Measurements from ENCODE around the gene CCDC144A. TPM values are rescaled to one million over a fixed set of nuclear protein-coding genes. Genes with fewer than 3 reads are reported as not detected.
"Not testable (repeated sequence)": the region's sequence is repeated elsewhere in the genome, so short reads cannot be mapped to it uniquely, and the experiment has no call there.

CCDC144A gene
- total RNA-seq, 2 experiments from 2014 or later = 1.7 to 2.4 TPM

DNA sequence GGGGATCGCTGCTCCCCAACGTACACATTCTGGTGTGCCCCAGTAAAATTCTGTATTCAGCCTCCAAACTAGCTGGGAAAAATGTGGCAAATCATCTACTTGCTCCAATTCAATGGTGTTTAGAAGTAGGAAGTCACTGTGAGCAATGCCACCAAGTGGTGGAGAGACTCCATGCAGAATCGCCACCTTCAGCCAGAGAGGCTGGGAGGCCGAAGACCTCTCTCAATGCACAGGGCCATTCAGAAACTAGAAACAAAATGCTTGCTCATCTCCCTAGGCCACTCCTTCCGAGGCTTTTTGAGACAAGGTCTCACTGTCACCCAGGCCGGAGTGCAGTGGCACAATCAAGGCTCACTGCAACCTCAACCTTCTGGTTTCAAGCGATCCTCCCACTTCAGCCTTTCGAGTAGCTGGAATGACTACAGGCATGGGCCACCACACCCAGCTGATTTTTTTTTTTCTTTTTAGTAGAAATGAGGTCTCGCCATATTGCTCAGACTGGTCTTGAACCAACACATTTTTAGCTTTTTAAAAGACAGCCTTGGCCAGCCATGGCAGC, 100.4 kb downstream of the CCDC144A start:
- CTCF ChIA-PET; H3K36me3 Mint-ChIP-seq (ENCODE audit: low read depth); H3K4me1 Mint-ChIP-seq (ENCODE audit: low read depth); H3K27ac Mint-ChIP-seq; H3K4me3 Mint-ChIP-seq; intact Hi-C loops (cut with micrococcal nuclease); POLR2A ChIA-PET; H3K9me3 Mint-ChIP-seq; ATAC-seq; H3K27me3 Mint-ChIP-seq; DNase-seq: not testable (repeated sequence)

DNA sequence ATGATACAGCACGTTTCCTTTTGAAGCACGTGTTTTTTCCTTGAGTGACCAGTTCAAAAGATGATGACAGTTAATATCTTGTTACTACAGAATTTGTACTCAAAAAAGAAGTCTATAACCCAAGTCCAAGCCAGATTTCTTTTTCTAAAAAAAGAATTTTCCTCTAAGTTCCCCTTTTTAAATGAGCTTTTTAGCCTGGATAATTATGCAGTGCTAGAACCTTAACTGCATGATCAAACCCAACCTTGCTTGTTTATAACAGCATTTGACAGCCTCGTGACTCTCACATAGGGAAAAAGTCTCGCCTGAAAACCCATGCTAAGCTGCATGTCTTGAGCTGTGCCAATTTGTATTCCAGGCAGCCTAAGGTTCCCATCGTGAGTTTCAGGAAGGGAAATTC, 104.2 kb downstream of the CCDC144A start:
- H3K4me3 Mint-ChIP-seq; H3K27me3 Mint-ChIP-seq; H3K36me3 Mint-ChIP-seq (ENCODE audit: low read depth); ATAC-seq; POLR2A ChIA-PET; H3K9me3 Mint-ChIP-seq; H3K27ac Mint-ChIP-seq; CTCF ChIA-PET; DNase-seq; H3K4me1 Mint-ChIP-seq (ENCODE audit: low read depth); intact Hi-C loops (cut with micrococcal nuclease): not testable (repeated sequence)

GRCh38 chr17:16795894-16796293, 105.9 kb downstream of the CCDC144A start:
- CTCF ChIA-PET; H3K27me3 Mint-ChIP-seq; H3K36me3 Mint-ChIP-seq (ENCODE audit: low read depth); ATAC-seq; intact Hi-C loops (cut with micrococcal nuclease); POLR2A ChIA-PET; H3K4me3 Mint-ChIP-seq; H3K9me3 Mint-ChIP-seq; DNase-seq; H3K4me1 Mint-ChIP-seq (ENCODE audit: low read depth); H3K27ac Mint-ChIP-seq: not testable (repeated sequence)

DNA sequence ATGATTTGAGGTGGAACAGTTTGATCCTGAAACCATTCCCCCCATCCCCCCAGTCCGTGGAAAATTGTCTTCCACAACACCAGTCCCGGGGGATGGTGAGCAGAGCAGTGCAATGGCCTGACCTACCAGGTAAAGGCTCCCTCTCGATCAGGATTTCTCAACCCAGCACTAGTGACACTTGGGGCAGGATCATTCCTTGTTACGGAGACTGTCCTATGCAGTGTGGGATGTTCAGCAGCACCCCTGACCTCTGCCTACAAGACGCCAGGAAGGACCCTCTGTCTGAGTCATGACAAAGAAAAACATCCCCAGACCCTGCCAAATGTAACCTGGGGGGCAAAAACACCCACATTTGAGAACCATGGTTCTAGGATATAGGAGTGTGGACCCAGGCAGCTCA, 114.8 kb downstream of the CCDC144A start:
- intact Hi-C loops (cut with micrococcal nuclease); H3K27me3 Mint-ChIP-seq; POLR2A ChIA-PET; CTCF ChIA-PET; ATAC-seq; H3K4me1 Mint-ChIP-seq (ENCODE audit: low read depth); H3K9me3 Mint-ChIP-seq; H3K4me3 Mint-ChIP-seq; H3K36me3 Mint-ChIP-seq (ENCODE audit: low read depth); H3K27ac Mint-ChIP-seq; DNase-seq: not testable (repeated sequence)

GRCh38 chr17:16806599-16806998, 116.6 kb downstream of the CCDC144A start:
- H3K36me3 Mint-ChIP-seq (ENCODE audit: low read depth); H3K27me3 Mint-ChIP-seq; intact Hi-C loops (cut with micrococcal nuclease); ATAC-seq; H3K9me3 Mint-ChIP-seq; H3K4me3 Mint-ChIP-seq; H3K27ac Mint-ChIP-seq; H3K4me1 Mint-ChIP-seq (ENCODE audit: low read depth); POLR2A ChIA-PET; CTCF ChIA-PET; DNase-seq: not testable (repeated sequence)

DNA sequence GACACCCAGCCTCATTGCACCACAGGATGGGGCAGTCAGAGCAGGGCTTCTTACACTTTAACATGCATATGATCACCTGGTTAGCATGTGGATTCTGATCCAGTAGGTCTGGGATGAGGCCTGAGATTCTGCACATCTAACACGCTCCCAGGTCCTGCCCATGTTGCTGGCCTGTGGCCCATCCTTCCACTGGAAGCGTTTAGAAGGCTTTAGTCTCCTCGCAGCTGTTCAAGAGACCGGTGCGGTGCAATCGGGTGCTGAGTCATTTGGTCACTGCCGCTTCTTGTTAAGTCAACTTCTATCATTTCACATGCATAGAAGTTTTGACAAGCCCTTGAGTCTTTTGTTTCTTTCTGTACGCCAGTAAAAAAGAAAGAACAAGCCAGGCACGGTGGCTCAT, 117.6 kb downstream of the CCDC144A start:
- H3K4me3 Mint-ChIP-seq; POLR2A ChIA-PET; H3K27ac Mint-ChIP-seq; intact Hi-C loops (cut with micrococcal nuclease); DNase-seq; CTCF ChIA-PET; H3K27me3 Mint-ChIP-seq; H3K9me3 Mint-ChIP-seq; H3K36me3 Mint-ChIP-seq (ENCODE audit: low read depth); ATAC-seq; H3K4me1 Mint-ChIP-seq (ENCODE audit: low read depth): not testable (repeated sequence)

- H3K9me3 Mint-ChIP-seq; POLR2A ChIA-PET; H3K4me3 Mint-ChIP-seq; intact Hi-C loops (cut with micrococcal nuclease); H3K36me3 Mint-ChIP-seq (ENCODE audit: low read depth); DNase-seq; H3K27ac Mint-ChIP-seq; H3K27me3 Mint-ChIP-seq; ATAC-seq; CTCF ChIA-PET; H3K4me1 Mint-ChIP-seq (ENCODE audit: low read depth): not testable (repeated sequence)
Measured at GRCh38 chr17:16810236-16810635, 120.2 kb downstream of the CCDC144A start.

- H3K4me3 Mint-ChIP-seq; POLR2A ChIA-PET; H3K27me3 Mint-ChIP-seq; ATAC-seq; H3K27ac Mint-ChIP-seq; H3K4me1 Mint-ChIP-seq (ENCODE audit: low read depth); intact Hi-C loops (cut with micrococcal nuclease); CTCF ChIA-PET; H3K9me3 Mint-ChIP-seq; H3K36me3 Mint-ChIP-seq (ENCODE audit: low read depth): not testable (repeated sequence)
- DNase-seq = peak; percentile 25
Measured at GRCh38 chr17:16812126-16812525, 122.1 kb downstream of the CCDC144A start.

- intact Hi-C loops (cut with micrococcal nuclease) = no loop called here
Measured at GRCh38 chr17:16814439-16814838, 124.4 kb downstream of the CCDC144A start.

More at GRCh38 chr17:16814439-16814838, 124.4 kb downstream of the CCDC144A start:
- POLR2A ChIA-PET = no interaction called here
- H3K27me3 Mint-ChIP-seq = peaks cover 2% of the 10 kb centered on the region
- ATAC-seq = no peak
- CTCF ChIA-PET = no interaction called here
- no peaks in the 10 kb centered on the region for H3K4me1 Mint-ChIP-seq (ENCODE audit: low read depth)
- H3K9me3 Mint-ChIP-seq = no peaks in the 10 kb centered on the region
- DNase-seq = no peak
- H3K4me3 Mint-ChIP-seq = no peak overlapping the region
- H3K36me3 Mint-ChIP-seq (ENCODE audit: low read depth) = no peaks in the 10 kb centered on the region
- H3K27ac Mint-ChIP-seq = no peak overlapping the region
- TF ChIP-seq CTCF (IDR thresholded peaks at IDR 0.05) = no peak
